Measurements from ENCODE around the gene KRT81.
"Not testable (repeated sequence)": the region's sequence is repeated elsewhere in the genome, so short reads cannot be mapped to it uniquely, and the experiment has no call there.

Gene KRT81

GRCh38 chr12:52241205-52241842 is 50.0 kb downstream of the KRT81 start:
- no peak for DNase-seq (ENCODE audit: low read depth in 3 of 3)

GRCh38 chr12:52240247-52240646 is 51.1 kb downstream of the KRT81 start:
- DNase-seq (ENCODE audit: low read depth in 3 of 3) = not testable (repeated sequence)

- DNase-seq (ENCODE audit: low read depth in 3 of 3) = no peak
These were observed 51.6 kb downstream of the KRT81 start for GRCh38 chr12:52239767-52240166.

GRCh38 chr12:52238916-52239646 is 52.3 kb downstream of the KRT81 start:
- no peak for DNase-seq (ENCODE audit: low read depth in 3 of 3)

- DNase-seq (ENCODE audit: low read depth in 3 of 3) = no peak
These were observed 53.0 kb downstream of the KRT81 start for GRCh38 chr12:52238207-52238840.

- DNase-seq (ENCODE audit: low read depth in 3 of 3) = no peak
These were observed 54.8 kb downstream of the KRT81 start for GRCh38 chr12:52236386-52237050.
